ENCODE measurements around the gene ZNF638.

Gene ZNF638

GRCh38 chr2:71456617-71457016 is 125.0 kb downstream of the ZNF638 start:
- no peak for DNase-seq

GRCh38 chr2:71457123-71457915 is 125.7 kb downstream of the ZNF638 start:
- DNase-seq: no peak

GRCh38 chr2:71457923-71458322 is 126.3 kb downstream of the ZNF638 start:
- no peak for DNase-seq

GRCh38 chr2:71458413-71459083 is 127.0 kb downstream of the ZNF638 start:
- peak; percentile 50 for DNase-seq

GRCh38 chr2:71459084-71459431 is 127.5 kb downstream of the ZNF638 start:
- no peak for DNase-seq

GRCh38 chr2:71460056-71460455 is 128.5 kb downstream of the ZNF638 start:
- no peak for DNase-seq

GRCh38 chr2:71460595-71461303 is 129.2 kb downstream of the ZNF638 start:
- no peak for DNase-seq

- DNase-seq: no peak
Observed at GRCh38 chr2:71461304-71461671, 129.7 kb downstream of the ZNF638 start.

- no peak for DNase-seq
Observed at GRCh38 chr2:71462056-71462605, 130.5 kb downstream of the ZNF638 start.

GRCh38 chr2:71462641-71463341 is 131.2 kb downstream of the ZNF638 start:
- no peak for DNase-seq

GRCh38 chr2:71463342-71463654 is 131.7 kb downstream of the ZNF638 start:
- DNase-seq: no peak

- no peak for DNase-seq
Observed at GRCh38 chr2:71464389-71464788, 132.8 kb downstream of the ZNF638 start.

GRCh38 chr2:71465356-71465755 is 133.8 kb downstream of the ZNF638 start:
- no peak for DNase-seq

- DNase-seq: no peak
Observed at GRCh38 chr2:71465961-71466300, 134.3 kb downstream of the ZNF638 start.

- DNase-seq: peak; percentile 26
Observed at GRCh38 chr2:71466301-71467179, 135.0 kb downstream of the ZNF638 start.

GRCh38 chr2:71467180-71467815 is 135.7 kb downstream of the ZNF638 start:
- DNase-seq: no peak

GRCh38 chr2:71468279-71469015 is 136.9 kb downstream of the ZNF638 start:
- DNase-seq: no peak

GRCh38 chr2:71469403-71470398 is 138.1 kb downstream of the ZNF638 start:
- peak; percentile 28 for DNase-seq

- peak; percentile 83 for DNase-seq
Observed at GRCh38 chr2:71471276-71471675, 139.7 kb downstream of the ZNF638 start.

- peak; percentile 23 for DNase-seq
Observed at GRCh38 chr2:71472019-71472418, 140.4 kb downstream of the ZNF638 start.

Measured in fibroblast of skin of right biceps (primary cell).